H1 (cell line): ENCODE results near the gene CLPX. TPM values are rescaled to one million over a fixed set of nuclear protein-coding genes. Genes with fewer than 3 reads are reported as not detected.

Source experiments
- CTCF ChIA-PET: fragments of 300-600 bp; sonication (Branson Sonifier 250); formaldehyde crosslinking; loops from one replicate; lab custom pipeline; 2021; ENCODE audit not compliant: partially characterized antibody; lab: Charles Lee
- POLR2A ChIA-PET: fragments of 300-600 bp; sonication (Branson Sonifier 250); formaldehyde crosslinking; loops from one replicate; lab custom pipeline; 2021; ENCODE audit warnings: inconsistent platforms; ENCODE audit not compliant: partially characterized antibody; lab: Charles Lee
- DNase-seq, 2 experiments: peaks; one replicate each; pipeline versions ENCODE4 v3.0.0 to v3.0.0-alpha.2; 2010 to 2022; ENCODE audit warnings: low spot score in 2 of 2, low read depth in 1 of 2, mixed read lengths in 1 of 2
- FAIRE-seq: peaks from 2 replicates; lab custom pipeline; 2011; peaks lifted over from hg19 to GRCh38; lab: Jason Lieb, UNC
- H2AFZ ChIP-seq: 2 replicates; pipeline ENCODE4 v1.8.1; 2012; ENCODE audit warnings: low read length, inconsistent platforms
- H2AK5ac ChIP-seq: 2 replicates; pipeline ENCODE4 v1.6.1; 2013; ENCODE audit warnings: low read depth, low read length
- H2BK120ac ChIP-seq: replicated peaks from 2 replicates; pipeline ENCODE3; 2013; ENCODE audit warnings: low read depth, low read length, inconsistent platforms
- H2BK12ac ChIP-seq: 2 replicates; pipeline ENCODE4 v1.6.1; 2013; ENCODE audit warnings: low read depth, low read length
- H2BK15ac ChIP-seq: 2 replicates; pipeline ENCODE4 v1.6.1; 2013; ENCODE audit warnings: low read length
- H2BK20ac ChIP-seq: 2 replicates; pipeline ENCODE4 v1.6.1; 2013; ENCODE audit warnings: low read length
- H2BK5ac ChIP-seq: 2 replicates; pipeline ENCODE4 v1.6.1; 2013; ENCODE audit warnings: low read depth, low read length
- H3K14ac ChIP-seq: 2 replicates; pipeline ENCODE4 v1.6.1; 2013; ENCODE audit warnings: inconsistent platforms; ENCODE audit not compliant: insufficient read length
- H3K18ac ChIP-seq: 2 replicates; pipeline ENCODE4 v1.6.1; 2013; ENCODE audit warnings: low read length; ENCODE audit errors: extremely low read depth
- H3K23ac ChIP-seq: 2 replicates; pipeline ENCODE4 v1.6.1; 2013; ENCODE audit warnings: inconsistent platforms; ENCODE audit not compliant: insufficient read length
- H3K23me2 ChIP-seq: 2 replicates; pipeline ENCODE4 v1.6.1; 2013; ENCODE audit warnings: low read depth, low read length
- H3K27ac ChIP-seq: 2 replicates; pipeline ENCODE4 v1.6.1; 2011; ENCODE audit warnings: low read depth, low read length, inconsistent platforms
- H3K27me3 ChIP-seq, 4 experiments: replicated peaks in 1 of 4; 1 replicate in 1 of 4; 2 replicates in 3 of 4; pipeline versions ENCODE4 v1.6.1 to v1.8.1; 2011 to 2013; ENCODE audit warnings: low read length in 3 of 4, mild to moderate bottlenecking in 3 of 4, inconsistent platforms in 2 of 4, mixed read lengths in 2 of 4, moderate library complexity in 1 of 4; ENCODE audit not compliant: control insufficient read depth in 3 of 4, insufficient read depth in 3 of 4; ENCODE audit errors: extremely low read depth in 1 of 4
- H3K36me3 ChIP-seq, 4 experiments: 2 replicates each; pipeline versions ENCODE4 v1.6.1 to v1.8.1; 2011 to 2013; ENCODE audit warnings: mild to moderate bottlenecking in 4 of 4, low read length in 3 of 4, moderate library complexity in 2 of 4, control low read depth in 1 of 4, inconsistent platforms in 1 of 4; ENCODE audit not compliant: insufficient read depth in 4 of 4, control insufficient read depth in 2 of 4
- H3K4ac ChIP-seq: replicated peaks from 2 replicates; pipeline ENCODE3; 2013; ENCODE audit warnings: low read length, low read depth, mixed read lengths, inconsistent platforms; ENCODE audit not compliant: insufficient read length
- H3K4me1 ChIP-seq, 4 experiments: replicated peaks in 1 of 4; 1 replicate in 1 of 4; 2 replicates in 3 of 4; pipeline versions ENCODE4 v1.6.1 to v1.8.1; 2011 to 2013; ENCODE audit warnings: low read length in 3 of 4, inconsistent platforms in 2 of 4, mixed read lengths in 1 of 4; ENCODE audit not compliant: insufficient read depth in 4 of 4, control insufficient read depth in 3 of 4
- H3K4me2 ChIP-seq, 2 experiments: 2 replicates each; pipeline versions ENCODE4 v1.6.1 to v1.8.1; 2011 to 2013; ENCODE audit warnings: low read depth in 2 of 2, low read length in 2 of 2, control low read depth in 1 of 2, inconsistent platforms in 1 of 2, mild to moderate bottlenecking in 1 of 2; ENCODE audit not compliant: insufficient read depth in 1 of 2
- H3K4me3 ChIP-seq, 4 experiments: fragments of 200-600, 300-600 bp in 1 of 4; sonication (generic), shearing (Covaris generic), sonication (Bioruptor Twin) in 1 of 4; 2 replicates each; pipeline versions ENCODE4 v1.5.1 to v1.8.1; 2011 to 2016; ENCODE audit warnings: low read length in 4 of 4, low read depth in 3 of 4, control low read depth in 2 of 4, inconsistent platforms in 2 of 4, mild to moderate bottlenecking in 2 of 4, mixed read lengths in 1 of 4, moderate library complexity in 1 of 4; ENCODE audit not compliant: insufficient read depth in 2 of 4; ENCODE audit errors: extremely low read depth in 1 of 4
- H3K56ac ChIP-seq: replicated peaks from 2 replicates; pipeline ENCODE3; 2013; ENCODE audit warnings: low read depth, mild to moderate bottlenecking, mixed read lengths, low read length, inconsistent platforms; ENCODE audit not compliant: insufficient read length
- H3K79me1 ChIP-seq: 2 replicates; pipeline ENCODE4 v1.6.1; 2013; ENCODE audit warnings: low read depth, low read length, control low read depth
- H3K79me2 ChIP-seq, 2 experiments: 2 replicates each; pipeline versions ENCODE4 v1.6.1 to v1.8.1; 2012 to 2013; ENCODE audit warnings: low read length in 2 of 2, mild to moderate bottlenecking in 2 of 2, inconsistent platforms in 1 of 2; ENCODE audit not compliant: insufficient read depth in 2 of 2, control insufficient read depth in 1 of 2
- H3K9ac ChIP-seq, 4 experiments: replicated peaks in 1 of 4; 1 replicate in 1 of 4; 2 replicates in 3 of 4; pipeline versions ENCODE4 v1.6.1 to v1.8.1; 2011 to 2013; ENCODE audit warnings: low read depth in 3 of 4, low read length in 3 of 4, control low read depth in 2 of 4, mild to moderate bottlenecking in 2 of 4, moderate library complexity in 2 of 4, inconsistent platforms in 1 of 4; ENCODE audit errors: extremely low read depth in 1 of 4
- H3K9me3 ChIP-seq, 2 experiments: 2 replicates each; pipeline versions ENCODE4 v1.6.1 to v1.8.1; 2012 to 2013; ENCODE audit warnings: mild to moderate bottlenecking in 2 of 2, moderate library complexity in 2 of 2, control low read depth in 1 of 2, inconsistent platforms in 1 of 2, low read depth in 1 of 2, low read length in 1 of 2, mixed read lengths in 1 of 2; ENCODE audit not compliant: insufficient read depth in 2 of 2
- H4K20me1 ChIP-seq, 2 experiments: replicated peaks in 1 of 2; 2 replicates each; pipeline versions ENCODE3 to v1.8.1; 2011 to 2013; ENCODE audit warnings: inconsistent platforms in 2 of 2, low read length in 2 of 2, mild to moderate bottlenecking in 1 of 2; ENCODE audit not compliant: insufficient read depth in 2 of 2, control insufficient read depth in 1 of 2
- H4K5ac ChIP-seq: 2 replicates; pipeline ENCODE4 v1.6.1; 2013; ENCODE audit warnings: low read length, low read depth, mixed read lengths, inconsistent platforms; ENCODE audit not compliant: insufficient read length
- H4K8ac ChIP-seq: 2 replicates; pipeline ENCODE4 v1.8.0; 2013; ENCODE audit warnings: mild to moderate bottlenecking, moderate library complexity, low read length, inconsistent platforms; ENCODE audit not compliant: insufficient read depth; ENCODE audit errors: extremely low read depth
- H4K91ac ChIP-seq: replicated peaks from 2 replicates; pipeline ENCODE3; 2013; ENCODE audit warnings: low read length, mixed read lengths, inconsistent platforms; ENCODE audit not compliant: insufficient read length
- CTBP2 ChIP-seq: IDR thresholded peaks from 2 replicates; pipeline ENCODE4 v1.7.0; 2011; ENCODE audit warnings: borderline replicate concordance, mild to moderate bottlenecking, moderate library complexity, mixed read lengths, low read length; ENCODE audit not compliant: insufficient read depth, insufficient read length
- SP1 ChIP-seq: IDR thresholded peaks from 2 replicates; pipeline ENCODE4 v1.6.1; 2011; ENCODE audit warnings: low read depth, low read length
- WGBS, 2 experiments: shearing (Covaris generic) in 1 of 2; methylation state at CpG; one replicate each; pipeline versions ENCODE4 v1.1.6 to v1.1.7; 2013 to 2015; ENCODE audit warnings: low lambda C conversion rate in 2 of 2, mixed read lengths in 2 of 2, inconsistent platforms in 1 of 2, low coverage in 1 of 2, missing lambda C conversion rate in 1 of 2; ENCODE audit not compliant: insufficient replicate concordance in 2 of 2, insufficient coverage in 1 of 2, insufficient read length in 1 of 2; ENCODE audit errors: extremely low coverage in 1 of 2, missing lambda C conversion rate in 1 of 2; 5-methylcytosine and 5-hydroxymethylcytosine counted together
- polyA plus RNA-seq, 7 experiments: library from polyadenylated mRNA; depleted of rRNA in 3 of 7; stranded (reverse) in 5 of 7; unstranded in 2 of 7; fragments of >200 nt in 5 of 7; fragments of 200-250 nt in 2 of 7; gene quantifications; 1 replicate in 5 of 7; 2 replicates in 1 of 7; 4 replicates in 1 of 7; pipeline versions ENCODE4 v1.2.1 to v1.2.3, GENCODE V29; 2011 to 2013; ENCODE audit warnings: missing spikeins in 2 of 7, mixed read lengths in 2 of 7
- total RNA-seq: library from RNA; stranded (reverse); fragmentation: NEBNext Ultra II Directional; extraction: Animal tissue kit (Norgen Biotek cat#: 25700); gene quantifications from 2 replicates; pipeline ENCODE4 v1.2.1, GENCODE V29; 2021

The CLPX gene
- total and polyA plus RNA-seq, 2 of the 8 experiments (the other 6 are each of a cell fraction or from before 2014, with no cell fraction given) = 10.5 to 53.6 TPM

- no peak overlapping the region for H3K56ac ChIP-seq
- DNase-seq (no peak), FAIRE-seq (no peak)
- H2AK5ac ChIP-seq = no peak overlapping the region
- H3K4me3 ChIP-seq = no peak overlapping the region
- H3K9me3 ChIP-seq = no peaks in the 10 kb centered on the region
- H2BK15ac ChIP-seq = no peak overlapping the region
- H4K8ac ChIP-seq = no peak overlapping the region
- no peak overlapping the region for H3K4ac ChIP-seq
- no peak overlapping the region for H3K27ac ChIP-seq
- H3K79me2 ChIP-seq = peaks cover 0 to 3% of the 10 kb centered on the region in 2 experiments; a peak in 1 of 4 replicates
- CTCF ChIA-PET = interaction anchor here (0.9 to 1.3 kb wide), 3 partner anchors 13 to 77 kb away, joined by 3 to 4 read pairs (median 4); no protein-coding TSS in a partner anchor
- no peak overlapping the region for H2BK120ac ChIP-seq
- H4K20me1 ChIP-seq = peaks cover 2 to 3% of the 10 kb centered on the region in 2 experiments
- peaks cover 2 to 6% (median 3%) of the 10 kb centered on the region in 4 experiments; a peak in 4 of 7 replicates for H3K4me1 ChIP-seq
- no peak overlapping the region for H2BK12ac ChIP-seq
- 0 out of 2 replicates have a peak, but pooled peaks cover 4% of the 10 kb centered on the region for H3K79me1 ChIP-seq
- no peak overlapping the region for H2BK20ac ChIP-seq
- no peak overlapping the region for H4K5ac ChIP-seq
- H3K9ac ChIP-seq = no peak overlapping the region
- H3K4me2 ChIP-seq = no peak overlapping the region
- POLR2A ChIA-PET = interaction anchor here (1.0 to 1.4 kb wide), 4 partner anchors 14 to 174 kb away, joined by 3 to 4 read pairs (median 3); partner anchors contain the start of gene RNU5B-1
- H4K91ac ChIP-seq = no peak overlapping the region
- WGBS, 2 experiments = 80% methylated on average over 5 of the region's 5 CpGs; no CpG with 5 or more reads in 1 of the 2 experiments
- H2BK5ac ChIP-seq = no peak overlapping the region
- no peaks in the 10 kb centered on the region for H3K27me3 ChIP-seq
- H2AFZ ChIP-seq = no peak overlapping the region
- H3K23ac ChIP-seq = no peak overlapping the region
- no peak overlapping the region for H3K14ac ChIP-seq
- H3K36me3 ChIP-seq = peaks cover 2 to 19% (median 16%) of the 10 kb centered on the region in 4 experiments; a peak in 4 of 8 replicates
- no peak overlapping the region for H3K18ac ChIP-seq
- H3K23me2 ChIP-seq = peaks cover 9% of the 10 kb centered on the region
- TF ChIP-seq CTBP2 = no peak
- no peak for TF ChIP-seq SP1
These were observed 54.2 kb downstream of the CLPX start for GRCh38 chr15:65130941-65131340.
